CD4-positive, alpha-beta T cell treated with Interleukin-15 for 4 hours (primary cell): Measurements from ENCODE around the gene QSOX2.
"Not testable (repeated sequence)": the region's sequence is repeated elsewhere in the genome, so short reads cannot be mapped to it uniquely, and the experiment has no call there.

Experiments used
- DNase-seq: peaks from one replicate; pipeline ENCODE4 v3.0.0-alpha.2; 2020; ENCODE audit warnings: low spot score

The QSOX2 gene

GRCh38 chr9:136282272-136282861 is 36.8 kb upstream of the QSOX2 start:
- DNase-seq = no peak

- no peak for DNase-seq
These were observed 36.0 kb upstream of the QSOX2 start for GRCh38 chr9:136281421-136282271.

GRCh38 chr9:136280535-136281315 is 35.1 kb upstream of the QSOX2 start:
- DNase-seq = no peak

- DNase-seq = no peak
These were observed 33.9 kb upstream of the QSOX2 start for GRCh38 chr9:136279471-136279870.

- DNase-seq = no peak
These were observed 33.3 kb upstream of the QSOX2 start for GRCh38 chr9:136278894-136279293.

DNA sequence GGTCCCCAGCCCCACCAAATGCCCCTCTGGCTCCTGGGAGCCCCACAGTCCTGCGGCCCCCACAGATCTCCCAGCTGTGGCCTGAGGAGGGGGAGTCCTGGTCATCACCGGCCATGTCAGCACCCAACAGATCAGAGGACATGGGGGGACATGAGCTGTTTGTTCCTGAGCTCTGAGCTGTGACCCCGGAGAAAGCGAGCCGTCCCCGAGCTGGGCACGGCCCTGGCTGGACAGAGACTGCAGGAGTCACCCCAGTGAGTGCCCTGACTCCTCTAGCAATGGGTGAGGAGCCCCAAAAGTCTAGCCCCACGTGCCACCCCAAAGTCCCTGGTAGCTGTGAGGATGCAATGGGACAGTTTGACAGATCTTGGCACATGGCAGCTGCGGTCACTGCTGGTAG is 32.6 kb upstream of the QSOX2 start:
- DNase-seq = no peak

DNA sequence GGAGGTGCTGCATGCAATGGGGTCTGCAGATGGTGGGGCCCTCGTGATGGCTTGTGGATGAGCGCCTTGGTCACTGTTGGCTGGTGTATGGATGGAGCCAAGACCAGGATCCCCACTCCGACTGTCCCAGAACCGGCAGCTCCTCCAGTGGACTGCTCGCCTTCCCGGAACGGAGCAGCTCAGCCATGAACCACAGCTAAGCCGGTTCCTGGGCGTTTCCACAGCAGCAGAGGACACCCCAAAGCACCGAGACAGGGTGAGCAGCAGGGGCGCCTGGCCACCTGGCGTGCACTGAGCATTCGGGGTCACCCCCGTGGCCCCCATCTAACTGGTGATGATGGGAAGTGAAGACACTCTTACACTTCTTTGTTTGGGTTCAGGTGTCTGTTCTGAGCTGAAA is 32.1 kb upstream of the QSOX2 start:
- no peak for DNase-seq

DNA sequence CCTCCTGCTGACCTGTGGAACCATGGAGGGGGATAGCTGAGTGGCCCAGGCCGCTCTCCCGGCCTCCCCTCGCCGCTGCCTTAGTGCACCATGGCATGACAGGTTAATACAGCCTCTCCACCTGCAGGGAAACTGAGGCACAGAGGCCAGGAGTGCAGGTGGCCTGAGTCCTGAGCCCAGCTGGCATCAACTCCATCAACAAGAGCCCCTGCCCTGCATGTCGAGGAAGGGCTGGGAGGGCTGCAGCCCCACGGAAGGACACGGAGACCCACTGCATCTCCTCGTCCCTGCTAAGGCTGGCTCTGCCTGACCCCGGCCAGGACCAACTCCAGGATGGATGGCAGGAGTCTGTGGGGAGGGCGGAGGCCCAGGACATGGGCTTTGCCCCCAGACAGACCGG is 31.1 kb upstream of the QSOX2 start:
- DNase-seq = no peak

- no peak for DNase-seq
These were observed 30.2 kb upstream of the QSOX2 start for GRCh38 chr9:136275655-136276429.

- DNase-seq = no peak
These were observed 29.4 kb upstream of the QSOX2 start for GRCh38 chr9:136274786-136275654.

DNA sequence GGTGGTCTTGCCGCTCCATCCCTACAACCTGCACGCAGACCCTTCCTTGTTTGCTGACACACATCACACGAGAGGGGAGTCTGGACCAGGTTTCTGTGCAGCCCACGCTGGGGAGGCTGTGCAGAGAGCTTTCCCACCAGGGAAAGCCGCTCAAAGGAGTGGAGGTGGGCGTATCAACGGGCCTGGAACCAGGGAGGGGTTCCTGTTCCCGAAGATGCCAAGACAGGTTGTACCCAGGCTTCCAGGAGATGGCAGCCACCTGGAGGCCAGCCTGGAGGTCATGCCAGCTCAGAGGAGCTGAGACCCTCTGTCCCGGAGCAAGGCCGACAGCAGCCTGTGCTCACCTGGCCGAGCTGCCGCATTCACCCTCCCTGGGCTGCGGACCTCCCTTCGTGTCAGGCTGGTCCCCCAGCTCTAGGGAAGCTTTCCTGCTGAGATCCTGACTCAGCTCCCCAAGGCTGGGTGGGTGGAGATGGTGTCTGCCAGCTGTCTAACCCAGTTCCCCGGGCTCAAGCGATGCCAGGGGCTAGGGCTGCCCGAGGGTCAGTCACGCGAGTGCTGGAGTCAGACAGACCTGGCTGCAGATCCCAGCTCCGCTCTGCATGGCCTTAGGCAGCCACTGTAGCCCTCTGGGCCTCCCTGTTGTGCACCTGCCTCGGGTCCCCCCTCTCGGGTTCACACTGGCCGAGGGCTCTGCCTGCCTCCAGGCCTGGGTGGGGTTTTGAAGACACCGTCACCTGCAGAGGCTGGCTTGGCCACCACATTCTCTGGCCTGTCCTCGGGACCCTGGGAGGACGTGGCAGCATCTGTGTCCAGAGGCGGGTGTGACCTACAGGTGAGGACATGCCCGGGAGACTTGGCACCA is 28.5 kb upstream of the QSOX2 start:
- no peak for DNase-seq

DNA sequence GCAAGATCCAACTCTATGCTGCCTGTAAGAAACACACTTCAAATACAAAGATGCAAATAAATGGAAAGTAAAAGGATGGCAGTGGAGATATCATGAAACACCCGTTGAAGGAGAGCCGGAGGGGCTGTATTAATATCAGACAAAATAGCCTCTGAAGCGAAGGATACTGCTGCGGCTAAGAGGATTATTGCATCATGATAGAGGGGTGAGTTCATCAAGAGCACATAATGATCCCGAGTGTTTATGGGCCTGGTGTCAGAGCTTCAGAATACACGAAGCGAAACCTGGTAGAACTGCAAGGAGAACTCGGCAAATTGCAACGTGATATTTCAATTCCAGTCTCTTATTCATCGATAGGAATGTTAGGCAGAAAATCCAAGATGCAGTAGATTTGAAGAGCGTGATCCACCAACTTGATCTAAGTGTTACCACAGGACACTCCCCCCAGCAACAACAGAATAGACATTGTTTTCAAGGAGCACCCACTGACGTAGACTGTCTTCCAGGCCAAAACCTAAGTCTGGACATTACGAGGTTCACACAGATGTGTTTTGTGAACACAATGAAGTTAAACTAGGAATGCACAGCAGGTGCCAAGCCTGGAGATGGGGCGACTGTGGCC is 27.7 kb upstream of the QSOX2 start:
- DNase-seq = no peak

DNA sequence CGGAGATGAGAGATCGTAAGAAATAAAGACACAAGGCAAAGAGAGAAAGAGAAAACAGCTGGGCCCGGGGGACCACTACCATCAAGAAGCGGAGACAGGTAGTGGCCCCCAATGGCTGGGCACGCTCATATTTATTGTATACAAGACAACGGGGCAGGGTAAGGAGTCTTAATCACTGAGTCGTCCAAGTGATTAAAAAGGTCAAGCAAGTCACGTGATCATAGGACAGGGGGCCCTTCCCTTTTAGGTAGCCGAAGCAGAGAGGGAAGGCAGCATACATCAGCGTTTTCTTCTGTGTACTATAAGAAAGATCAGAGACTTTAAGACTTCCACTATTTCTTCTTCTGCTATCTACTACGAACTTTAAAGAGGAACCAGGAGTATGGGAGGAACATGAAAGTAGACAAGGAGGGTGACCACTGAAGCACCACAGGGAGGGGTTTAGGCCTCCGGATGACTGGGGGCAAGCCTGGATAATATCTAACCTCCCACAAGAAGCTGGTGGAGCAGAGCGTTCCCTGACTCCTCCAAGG is 24.6 kb upstream of the QSOX2 start:
- no peak for DNase-seq

DNA sequence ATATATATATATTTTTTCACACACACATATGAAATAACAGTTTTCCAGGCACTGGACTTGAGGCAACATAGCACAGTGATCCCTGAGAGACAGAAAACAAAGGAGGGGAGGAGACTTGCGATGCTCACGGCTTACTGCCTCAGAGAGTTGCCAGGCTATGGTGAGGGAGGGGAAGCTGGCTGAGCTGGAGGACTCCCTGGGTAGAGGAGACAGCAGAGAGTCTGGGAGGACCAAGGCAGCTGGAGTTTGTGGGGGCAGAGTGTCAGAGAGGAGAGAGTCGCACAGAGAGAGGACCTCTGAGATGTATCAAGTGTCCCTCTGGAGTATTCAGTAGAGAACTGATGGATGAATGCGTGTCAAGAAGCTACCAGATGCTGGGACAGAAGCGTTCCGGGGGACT is 23.1 kb upstream of the QSOX2 start:
- DNase-seq = no peak

DNA sequence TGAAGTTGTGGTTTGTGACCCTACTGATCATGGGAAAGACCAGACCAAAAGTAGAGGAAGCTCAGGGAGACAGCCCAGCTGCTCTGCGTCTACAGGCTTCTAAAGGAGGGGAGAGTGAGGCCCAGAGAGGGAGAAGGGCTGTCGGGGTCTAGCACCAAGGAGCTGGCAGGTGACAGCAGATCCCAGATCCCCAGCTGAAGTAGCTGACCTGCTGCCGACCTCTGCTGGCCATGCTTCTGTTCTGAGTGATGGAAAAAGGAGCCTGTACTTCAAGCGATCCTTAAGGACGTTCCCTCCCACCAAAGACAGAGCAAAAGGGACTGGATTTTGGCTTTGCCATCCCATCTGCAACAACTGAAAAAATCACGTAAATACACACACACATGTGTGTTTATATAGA is 22.7 kb upstream of the QSOX2 start:
- no peak for DNase-seq

DNA sequence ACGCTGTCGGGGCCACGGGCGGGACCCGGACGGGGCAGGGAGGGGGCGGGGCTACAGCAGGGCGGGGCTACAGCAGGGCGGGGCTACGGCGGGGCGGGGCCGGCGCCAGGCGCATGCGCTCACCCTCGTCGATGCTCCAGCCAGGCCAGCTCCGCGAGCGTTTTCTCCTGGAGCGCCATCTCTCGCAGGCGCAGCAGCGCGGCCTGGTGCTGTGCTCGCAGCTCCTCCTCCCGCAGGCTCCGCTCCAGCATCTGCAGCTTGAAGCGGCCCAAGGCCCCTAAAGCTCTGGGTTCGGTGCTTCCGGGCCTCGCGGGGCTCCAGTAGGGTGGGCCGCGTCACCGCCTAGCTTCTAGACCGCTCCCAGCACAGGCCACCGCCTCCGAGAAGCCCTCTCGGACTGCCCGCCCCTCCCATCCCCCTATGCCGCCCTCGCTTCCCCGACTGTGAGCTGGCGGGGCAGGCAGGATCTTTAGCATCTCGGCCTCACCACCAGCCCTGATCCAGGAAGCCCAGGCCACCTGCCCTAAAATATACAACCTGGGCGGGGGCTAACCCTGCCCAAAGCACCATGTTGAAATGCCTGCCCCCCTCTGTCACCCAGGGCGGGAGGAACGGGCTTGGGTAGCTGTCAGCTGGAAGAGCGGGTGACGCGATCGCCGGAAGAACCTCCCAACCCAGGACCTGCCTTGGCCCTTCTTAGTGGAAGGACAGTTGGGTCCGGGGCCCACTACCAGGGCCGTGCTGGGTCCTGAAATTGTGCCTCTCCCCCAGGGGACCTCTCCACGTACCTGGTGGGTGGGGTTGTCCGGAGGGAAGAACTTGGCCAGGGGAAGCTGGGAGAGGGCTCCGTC is 21.9 kb upstream of the QSOX2 start:
- DNase-seq = peak; percentile 82

GRCh38 chr9:136266641-136267040 is 21.0 kb upstream of the QSOX2 start:
- not testable (repeated sequence) for DNase-seq

DNA sequence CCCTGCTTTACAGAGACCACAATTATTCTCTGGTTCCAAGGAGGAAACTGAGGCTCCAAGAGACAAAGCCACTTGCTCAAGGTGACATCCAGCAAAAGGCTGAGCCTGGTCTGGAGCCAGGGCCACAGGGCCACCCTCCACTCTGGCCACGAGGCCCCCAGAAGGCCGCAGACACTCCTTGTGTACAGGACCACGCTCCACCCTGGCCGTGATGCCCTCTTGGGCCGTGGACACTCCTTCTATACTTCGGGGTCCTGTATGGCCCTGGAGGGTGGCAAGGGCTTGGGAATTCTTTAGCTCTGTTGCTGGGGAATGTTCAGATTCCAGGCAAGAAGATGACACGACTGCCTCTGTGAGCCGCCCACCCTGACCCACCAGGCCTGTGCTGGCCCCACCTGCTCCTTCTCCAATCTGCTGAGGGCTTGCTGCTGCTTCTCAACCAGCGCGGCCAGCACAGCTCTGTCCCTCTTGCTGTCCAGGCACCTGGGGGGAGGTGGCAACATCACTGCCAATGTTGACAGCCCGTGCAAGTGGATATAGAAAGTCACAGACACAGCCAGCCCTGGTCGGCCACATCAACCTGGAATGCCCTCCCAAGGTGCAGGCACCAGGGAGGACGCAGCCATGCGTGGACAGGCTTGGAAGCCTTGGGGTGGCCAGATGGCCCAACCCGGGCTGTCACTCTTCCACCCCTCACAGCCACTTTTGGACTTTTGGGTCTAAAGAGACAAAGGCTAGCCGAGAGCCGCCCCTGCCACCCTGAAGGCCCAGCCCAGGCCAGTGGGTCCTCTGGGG is 20.1 kb upstream of the QSOX2 start:
- no peak for DNase-seq
